GM23248 (cell line): ENCODE results near the gene PTGR3. TPM values are rescaled to one million over a fixed set of nuclear protein-coding genes. Genes with fewer than 3 reads are reported as not detected.

Source experiments
- DNase-seq: peaks from one replicate; pipeline ENCODE4 v3.0.0-alpha.2; 2015
- H2AFZ ChIP-seq: fragments of 200-600 bp; sonication (generic); 2 replicates; pipeline ENCODE4 v1.6.1; 2016; ENCODE audit warnings: antibody characterized with exemption
- H3F3A ChIP-seq: fragments of 200-600 bp; sonication (generic); 2 replicates; pipeline ENCODE4 v1.6.1; 2016; ENCODE audit warnings: mild to moderate bottlenecking, antibody characterized with exemption, mixed run types; ENCODE audit not compliant: insufficient read depth
- H3K27ac ChIP-seq: fragments of 200-600 bp; sonication (generic); 2 replicates; pipeline ENCODE4 v1.5.1; 2016; ENCODE audit warnings: mild to moderate bottlenecking
- H3K27me3 ChIP-seq: fragments of 200-600 bp; sonication (generic); replicated peaks from 2 replicates; pipeline ENCODE4 v1.6.1; 2016; ENCODE audit warnings: mild to moderate bottlenecking; ENCODE audit not compliant: insufficient read depth
- H3K36me3 ChIP-seq: fragments of 200-600 bp; sonication (generic); 2 replicates; pipeline ENCODE4 v1.6.1; 2016; ENCODE audit warnings: low read depth, mild to moderate bottlenecking
- H3K4me1 ChIP-seq: fragments of 200-600 bp; sonication (generic); 2 replicates; pipeline ENCODE4 v1.6.1; 2016; ENCODE audit warnings: mild to moderate bottlenecking; ENCODE audit not compliant: insufficient read depth
- H3K4me2 ChIP-seq: fragments of 200-600 bp; sonication (generic); one replicate; pipeline ENCODE4 v1.6.1; 2016; ENCODE audit warnings: mild to moderate bottlenecking; ENCODE audit not compliant: unreplicated experiment
- H3K4me3 ChIP-seq: fragments of 200-600 bp; sonication (generic); 2 replicates; pipeline ENCODE4 v1.5.1; 2016; ENCODE audit warnings: mild to moderate bottlenecking
- H3K79me2 ChIP-seq: fragments of 200-600 bp; sonication (generic); 2 replicates; pipeline ENCODE4 v1.6.1; 2016; ENCODE audit warnings: mild to moderate bottlenecking; ENCODE audit not compliant: insufficient read depth
- H3K9ac ChIP-seq: fragments of 200-600 bp; sonication (generic); 2 replicates; pipeline ENCODE4 v1.6.1; 2016; ENCODE audit warnings: mild to moderate bottlenecking
- H3K9me2 ChIP-seq: fragments of 200-600 bp; sonication (generic); 2 replicates; pipeline ENCODE4 v1.6.1; 2016; ENCODE audit warnings: mixed run types, mild to moderate bottlenecking, moderate library complexity; ENCODE audit not compliant: insufficient read depth
- H3K9me3 ChIP-seq: fragments of 200-600 bp; sonication (generic); one replicate; pipeline ENCODE4 v1.6.1; 2017; ENCODE audit warnings: low read depth
- H4K20me1 ChIP-seq: fragments of 200-600 bp; sonication (generic); 2 replicates; pipeline ENCODE4 v1.6.0; 2016; ENCODE audit not compliant: insufficient read depth
- EZH2 ChIP-seq: fragments of 200-600 bp; sonication (generic); IDR thresholded peaks from 2 replicates; pipeline ENCODE4 v1.6.1; 2018; ENCODE audit warnings: antibody characterized with exemption, mild to moderate bottlenecking; ENCODE audit not compliant: insufficient read depth, poor library complexity, severe bottlenecking
- EZH2phosphoT487 ChIP-seq: fragments of 200-600 bp; sonication (generic); IDR thresholded peaks from 2 replicates; pipeline ENCODE4 v1.6.1; 2018; ENCODE audit warnings: antibody characterized with exemption, moderate library complexity, mild to moderate bottlenecking, low read depth; ENCODE audit not compliant: insufficient read depth
- WGBS, 2 experiments: methylation state at CpG; one replicate each; pipeline ENCODE4 v1.1.6; 2015 to 2017; ENCODE audit warnings: low lambda C conversion rate in 2 of 2, low coverage in 1 of 2; ENCODE audit errors: missing lambda C conversion rate in 2 of 2; 5-methylcytosine and 5-hydroxymethylcytosine counted together
- in situ Hi-C: fragments of 300-500 bp; cut with MboI; formaldehyde crosslinking; loops from 2 replicates; pipeline ENCODE4 v1.15.0; 2020
- polyA plus RNA-seq: library from polyadenylated mRNA; unstranded; fragments of >200 nt; fragmentation: Nextera tagmentation; extraction: Ambion mirVana; gene quantifications from 2 replicates; pipeline ENCODE4 v1.2.1, GENCODE V29; 2016
- total RNA-seq: library from RNA; depleted of rRNA; stranded (reverse); fragments of >200 nt; shearing (Covaris generic); gene quantifications from 2 replicates; pipeline ENCODE4 v1.2.3, GENCODE V29; 2014; rRNA removed

Gene PTGR3, protein sequence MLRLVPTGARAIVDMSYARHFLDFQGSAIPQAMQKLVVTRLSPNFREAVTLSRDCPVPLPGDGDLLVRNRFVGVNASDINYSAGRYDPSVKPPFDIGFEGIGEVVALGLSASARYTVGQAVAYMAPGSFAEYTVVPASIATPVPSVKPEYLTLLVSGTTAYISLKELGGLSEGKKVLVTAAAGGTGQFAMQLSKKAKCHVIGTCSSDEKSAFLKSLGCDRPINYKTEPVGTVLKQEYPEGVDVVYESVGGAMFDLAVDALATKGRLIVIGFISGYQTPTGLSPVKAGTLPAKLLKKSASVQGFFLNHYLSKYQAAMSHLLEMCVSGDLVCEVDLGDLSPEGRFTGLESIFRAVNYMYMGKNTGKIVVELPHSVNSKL
- 8.1 and 21.3 TPM in 2 replicates for total RNA-seq
- 8.8 and 10.2 TPM in 2 replicates for polyA plus RNA-seq

DNA sequence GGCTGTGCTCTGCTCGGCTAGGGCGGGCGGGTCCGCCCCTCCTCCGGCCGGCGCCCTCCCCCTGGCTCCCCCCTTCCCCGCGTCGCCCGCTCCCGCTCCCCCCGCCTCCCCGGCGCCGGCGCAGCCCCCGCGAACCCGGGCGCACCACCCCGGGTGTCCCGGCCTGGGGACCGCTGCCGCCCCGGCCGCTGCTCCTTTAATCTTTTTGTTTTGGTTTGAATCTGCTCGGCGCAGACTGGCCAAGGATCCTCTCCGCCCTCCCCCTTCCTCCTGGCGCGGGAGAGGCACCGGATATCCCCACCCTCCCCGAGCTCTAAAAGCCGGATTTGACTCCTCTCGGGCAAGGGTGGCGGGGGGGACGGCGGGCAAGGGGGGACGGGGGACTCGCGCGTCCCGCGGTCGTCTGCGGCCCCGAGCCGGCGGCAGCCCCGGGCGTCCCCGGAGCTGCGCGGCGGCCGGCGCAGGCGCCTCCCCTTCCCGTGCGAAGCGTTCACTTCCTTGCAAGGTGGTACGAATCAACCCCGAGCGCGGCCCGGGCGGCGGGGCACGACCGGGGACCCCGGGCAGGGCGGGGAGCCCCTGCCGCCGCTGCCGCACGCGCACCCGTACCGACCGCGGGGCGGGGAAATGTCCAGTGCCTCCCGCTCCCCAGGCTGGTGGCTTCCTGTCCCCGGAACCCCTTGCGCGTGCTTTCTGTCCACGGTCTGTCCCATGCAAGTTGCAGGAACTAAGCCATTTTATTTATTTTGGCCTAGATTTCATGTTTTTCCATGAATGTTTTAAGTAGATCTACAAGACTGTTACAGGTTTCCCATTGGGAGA, at the start of gene PTGR3:
TSS of gene PTGR3 (minus strand) at position 11 of the 822 bp plus-strand sequence. CDS start 81 bp downstream, outside the sequence.
- H3F3A ChIP-seq: peaks cover 41% of the 10 kb centered on the region; the same call in 1 of the 2 replicates
- peak within 1 kb of the TSS; percentile 83 for H3K9ac ChIP-seq
- no peaks in the 10 kb centered on the region for H4K20me1 ChIP-seq
- in situ Hi-C loops: loop anchor here (25.0 kb wide), 1 partner anchor 547 kb away; no protein-coding TSS in a partner anchor
- TF ChIP-seq EZH2: no peak
- no peak for TF ChIP-seq EZH2phosphoT487
- DNase-seq: peak; percentile 85
- H3K27ac ChIP-seq: peak within 1 kb of the TSS; percentile 78
- H3K9me2 ChIP-seq: no peaks in the 10 kb centered on the region
- H3K27me3 ChIP-seq: no peaks in the 10 kb centered on the region
- peak within 1 kb of the TSS; percentile 93 for H3K4me2 ChIP-seq
- no peaks in the 10 kb centered on the region for H3K36me3 ChIP-seq
- H3K79me2 ChIP-seq: peaks cover 64% of the 10 kb centered on the region
- H2AFZ ChIP-seq: peak within 1 kb of the TSS; percentile 93
- WGBS, 2 experiments: 0 to 1% methylated on average over 24 to 77 of the region's 88 CpGs
- H3K4me3 ChIP-seq: peak within 1 kb of the TSS; percentile 92
- H3K9me3 ChIP-seq: no peaks in the 10 kb centered on the region
- peaks cover 36% of the 10 kb centered on the region for H3K4me1 ChIP-seq

DNA sequence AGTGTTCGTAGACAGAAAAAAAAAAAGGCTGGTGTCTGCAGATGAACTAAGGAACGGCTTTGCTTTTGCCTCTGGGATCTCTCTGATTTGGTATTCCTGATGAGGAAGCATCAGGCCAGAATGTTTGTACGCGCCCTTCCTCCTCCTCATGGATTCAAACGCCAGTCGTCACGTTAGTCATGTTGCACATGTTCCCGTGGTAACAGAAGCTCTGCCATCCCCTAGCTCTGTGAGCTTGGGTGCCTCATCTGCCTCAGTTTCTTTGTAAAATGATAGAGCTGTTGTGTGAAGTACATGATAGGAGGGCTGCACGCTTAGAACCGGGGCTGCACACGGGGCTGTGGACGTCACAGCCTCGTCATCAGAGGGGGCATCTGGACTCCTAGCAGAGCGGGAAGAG, 48.7 kb upstream of the PTGR3 start:
- H3K4me1 ChIP-seq: peaks cover 25% of the 10 kb centered on the region

DNA sequence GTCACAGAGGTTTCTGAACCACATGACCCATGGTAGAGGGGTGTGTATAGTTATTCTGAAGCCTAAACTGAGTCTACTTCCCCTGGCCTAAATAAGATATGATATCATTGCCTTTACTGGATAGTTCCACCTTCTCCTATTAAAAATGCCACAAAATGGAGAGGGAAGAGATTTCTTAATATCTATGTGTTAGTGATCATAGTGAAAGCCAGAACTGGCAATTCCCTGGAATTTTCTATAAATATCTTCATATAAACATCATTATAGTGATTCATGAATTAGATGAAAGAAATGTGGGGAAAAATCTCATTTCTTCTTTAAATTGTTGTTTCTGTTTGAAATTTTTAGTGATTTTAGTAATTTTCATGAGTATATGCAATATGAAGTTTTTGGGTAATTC, 47.4 kb upstream of the PTGR3 start:
- no peak for TF ChIP-seq EZH2
- TF ChIP-seq EZH2phosphoT487: no peak
- H3K27ac ChIP-seq: no peak overlapping the region
- in situ Hi-C loops: no loop called here
- no peaks in the 10 kb centered on the region for H3K9me3 ChIP-seq
- H3K4me1 ChIP-seq: peaks cover 31% of the 10 kb centered on the region
- no peak overlapping the region for H3K4me2 ChIP-seq
- DNase-seq: peak; percentile 23
- H3K27me3 ChIP-seq: no peaks in the 10 kb centered on the region
- H3K9me2 ChIP-seq: no peaks in the 10 kb centered on the region
- peaks cover 55% of the 10 kb centered on the region for H3K79me2 ChIP-seq
- H3F3A ChIP-seq: no peaks in the 10 kb centered on the region
- H3K4me3 ChIP-seq: no peak overlapping the region
- H2AFZ ChIP-seq: no peak overlapping the region
- no peak overlapping the region for H3K9ac ChIP-seq
- H4K20me1 ChIP-seq: no peaks in the 10 kb centered on the region
- no peaks in the 10 kb centered on the region for H3K36me3 ChIP-seq

More for the DNA sequence above, 48.7 kb upstream of the PTGR3 start:
- H3K9ac ChIP-seq: no peak overlapping the region
- no peaks in the 10 kb centered on the region for H3K9me3 ChIP-seq
- no peak overlapping the region for H2AFZ ChIP-seq
- H3F3A ChIP-seq: no peaks in the 10 kb centered on the region
- H4K20me1 ChIP-seq: no peaks in the 10 kb centered on the region
- H3K36me3 ChIP-seq: no peaks in the 10 kb centered on the region
- no peak for TF ChIP-seq EZH2phosphoT487
- no peak for TF ChIP-seq EZH2
- H3K27me3 ChIP-seq: no peaks in the 10 kb centered on the region
- no peak overlapping the region for H3K27ac ChIP-seq
- in situ Hi-C loops: no loop called here
- no peak overlapping the region for H3K4me3 ChIP-seq
- H3K4me2 ChIP-seq: no peak overlapping the region
- H3K9me2 ChIP-seq: no peaks in the 10 kb centered on the region
- peak; percentile 27 for DNase-seq
- WGBS, 2 experiments: 70 to 71% methylated on average over 14 of the region's 14 CpGs
- peaks cover 43% of the 10 kb centered on the region for H3K79me2 ChIP-seq

DNA sequence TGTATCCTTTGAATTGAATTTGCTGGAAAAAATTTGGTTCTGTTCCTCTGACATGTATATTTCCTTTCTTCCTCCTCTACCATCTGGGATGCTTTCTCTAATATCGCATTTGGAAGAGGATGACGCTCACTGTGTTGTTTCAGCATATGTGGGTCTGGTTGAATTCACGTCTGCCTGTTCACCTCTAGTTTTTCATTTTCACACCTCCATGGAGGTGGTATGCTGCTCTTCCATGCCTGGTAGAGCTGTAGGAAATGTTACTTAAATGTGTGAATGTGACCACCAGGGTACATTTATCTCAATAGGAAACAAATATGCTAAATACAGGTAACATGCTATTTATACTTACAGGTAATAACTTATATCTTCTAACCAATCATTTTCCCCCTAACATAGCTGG, 46.2 kb upstream of the PTGR3 start:
- DNase-seq: no peak
- Histone ChIP-seq H3K4me2 (no peak overlapping the region), H3K9ac (no peak overlapping the region), H2AFZ (no peak overlapping the region), H3K79me2 (peaks cover 66% of the 10 kb centered on the region), H3K36me3 (no peaks in the 10 kb centered on the region), H3K9me3 (no peaks in the 10 kb centered on the region), H3K27me3 (no peaks in the 10 kb centered on the region), H3K27ac (no peak overlapping the region), H3K4me3 (no peak overlapping the region), H3F3A (no peaks in the 10 kb centered on the region), H3K9me2 (no peaks in the 10 kb centered on the region), H4K20me1 (no peaks in the 10 kb centered on the region), H3K4me1 (peaks cover 31% of the 10 kb centered on the region)
- no peak for TF ChIP-seq EZH2
- TF ChIP-seq EZH2phosphoT487: no peak
- 84 to 92% methylated on average over 3 of the region's 3 CpGs for WGBS, 2 experiments
- in situ Hi-C loops: no loop called here
